Stimulated activated CD8-positive, alpha-beta memory T cell treated with anti-CD3 and anti-CD28 coated beads, Interleukin-7, amount 100 ng/mL, for 4 hours (primary cell): Measurements from ENCODE around the gene TLDC2.
"Not testable (repeated sequence)": the region's sequence is repeated elsewhere in the genome, so short reads cannot be mapped to it uniquely, and the experiment has no call there.

Experiments used
- DNase-seq, 2 donors: peaks; one replicate each; pipeline ENCODE4 v3.0.0-alpha.2; 2020; ENCODE audit warnings: low read depth in 2 of 2

The TLDC2 gene

GRCh38 chr20:36875702-36876472 is at the start of gene TLDC2:
Gene TLDC2 (plus strand): TSS chr20:36876138. CDS start chr20:36876175, 37 bp downstream.
- DNase-seq = no peak

- DNase-seq = no peak
Measured at GRCh38 chr20:36826554-36827244, 49.2 kb upstream of the TLDC2 start.

GRCh38 chr20:36827541-36828279 is 48.2 kb upstream of the TLDC2 start:
- no peak for DNase-seq

- DNase-seq = no peak
Measured at GRCh38 chr20:36830791-36831691, 44.9 kb upstream of the TLDC2 start.

GRCh38 chr20:36832791-36833190 is 43.1 kb upstream of the TLDC2 start:
- DNase-seq = no peak

- DNase-seq = no peak
Measured at GRCh38 chr20:36833275-36834020, 42.5 kb upstream of the TLDC2 start.

GRCh38 chr20:36835025-36835424 is 40.9 kb upstream of the TLDC2 start:
- DNase-seq = no peak

- DNase-seq = peak; percentile 54 to 81
Measured at GRCh38 chr20:36835453-36836198, 40.3 kb upstream of the TLDC2 start.

GRCh38 chr20:36836591-36837269 is 39.2 kb upstream of the TLDC2 start:
- DNase-seq = no peak

GRCh38 chr20:36838376-36838775 is 37.6 kb upstream of the TLDC2 start:
- DNase-seq = not testable (repeated sequence)

GRCh38 chr20:36839150-36839549 is 36.8 kb upstream of the TLDC2 start:
- DNase-seq = no peak

GRCh38 chr20:36841030-36841429 is 34.9 kb upstream of the TLDC2 start:
- DNase-seq = not testable (repeated sequence)

GRCh38 chr20:36845288-36845971 is 30.5 kb upstream of the TLDC2 start:
- no peak for DNase-seq

GRCh38 chr20:36847009-36847709 is 28.8 kb upstream of the TLDC2 start:
- no peak for DNase-seq

- no peak for DNase-seq
Measured at GRCh38 chr20:36847710-36848040, 28.3 kb upstream of the TLDC2 start.

GRCh38 chr20:36848078-36848660 is 27.8 kb upstream of the TLDC2 start:
- DNase-seq = no peak

- no peak for DNase-seq
Measured at GRCh38 chr20:36848677-36849076, 27.3 kb upstream of the TLDC2 start.
